ENCODE results near the gene EDAR.

EDAR gene

DNA sequence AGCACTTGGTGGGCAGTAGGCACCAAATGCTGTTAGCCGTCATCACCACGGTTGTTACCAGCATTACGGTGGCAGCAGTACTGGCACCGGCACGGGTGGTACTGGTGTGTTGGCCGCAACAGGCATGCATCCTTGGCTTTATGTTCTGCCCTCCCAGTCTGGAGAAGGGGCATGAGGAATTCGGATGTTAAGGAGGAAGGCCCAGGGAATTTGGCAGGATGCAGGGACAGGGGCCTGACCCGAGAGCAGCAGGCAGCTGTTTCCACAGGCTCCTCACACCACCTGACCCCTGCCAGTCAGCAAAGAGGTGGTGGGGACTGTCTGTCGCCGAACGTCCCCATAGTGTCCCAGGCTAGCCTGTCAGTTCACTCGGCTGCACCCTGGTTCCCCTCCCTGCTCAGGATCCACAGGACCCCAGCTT is 79.0 kb downstream of the EDAR start:
- H3K4me3 ChIP-seq (ENCODE audit: low read length), result no peak overlapping the region
- H3K9me3 ChIP-seq (ENCODE audit: insufficient read depth, low read depth, low read length), result no peaks in the 10 kb centered on the region
- H3K4me1 ChIP-seq (ENCODE audit: insufficient read depth, low read length), result no peaks in the 10 kb centered on the region
- H3K27ac ChIP-seq (ENCODE audit: low read length), result no peak overlapping the region
- no peaks in the 10 kb centered on the region for H3K27me3 ChIP-seq (ENCODE audit: insufficient read depth, low read length)
- H3K9ac ChIP-seq (ENCODE audit: low read depth, low read length), result no peak overlapping the region
- H3K36me3 ChIP-seq (ENCODE audit: insufficient read depth, low read depth, low read length), result no peaks in the 10 kb centered on the region

DNA sequence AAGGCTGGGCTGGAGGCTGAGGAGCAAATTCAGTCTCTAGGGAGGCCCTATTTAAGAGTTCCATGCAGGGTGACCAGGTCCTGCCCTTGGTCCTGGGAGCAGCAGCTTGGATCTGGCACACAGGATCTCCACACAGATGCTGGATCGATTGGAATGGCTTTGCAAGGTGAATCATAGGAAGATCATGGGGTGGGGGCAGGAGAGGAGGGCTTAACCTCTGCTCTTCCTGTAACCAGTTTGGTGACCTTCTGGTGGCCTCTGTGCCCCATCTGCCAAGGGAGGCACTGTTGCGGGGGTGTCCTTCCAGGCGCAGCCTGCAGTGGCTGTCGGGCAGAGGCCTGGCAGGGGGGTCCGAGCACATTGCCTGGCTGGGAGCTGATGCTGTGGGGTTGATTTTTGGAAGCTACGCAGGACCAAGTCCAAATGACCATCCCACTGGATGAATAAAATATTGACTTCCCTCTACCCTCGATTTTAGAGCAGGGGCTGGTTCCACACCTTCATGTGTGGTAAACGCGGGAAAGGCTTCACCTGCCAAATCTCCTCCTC is 79.7 kb downstream of the EDAR start:
- H3K4me1 ChIP-seq (ENCODE audit: insufficient read depth, low read length), result no peaks in the 10 kb centered on the region
- no peak overlapping the region for H3K4me3 ChIP-seq (ENCODE audit: low read length)
- H3K9ac ChIP-seq (ENCODE audit: low read depth, low read length), result no peak overlapping the region
- H3K36me3 ChIP-seq (ENCODE audit: insufficient read depth, low read depth, low read length), result no peaks in the 10 kb centered on the region
- no peak overlapping the region for H3K27ac ChIP-seq (ENCODE audit: low read length)
- H3K9me3 ChIP-seq (ENCODE audit: insufficient read depth, low read depth, low read length), result no peaks in the 10 kb centered on the region
- no peaks in the 10 kb centered on the region for H3K27me3 ChIP-seq (ENCODE audit: insufficient read depth, low read length)

DNA sequence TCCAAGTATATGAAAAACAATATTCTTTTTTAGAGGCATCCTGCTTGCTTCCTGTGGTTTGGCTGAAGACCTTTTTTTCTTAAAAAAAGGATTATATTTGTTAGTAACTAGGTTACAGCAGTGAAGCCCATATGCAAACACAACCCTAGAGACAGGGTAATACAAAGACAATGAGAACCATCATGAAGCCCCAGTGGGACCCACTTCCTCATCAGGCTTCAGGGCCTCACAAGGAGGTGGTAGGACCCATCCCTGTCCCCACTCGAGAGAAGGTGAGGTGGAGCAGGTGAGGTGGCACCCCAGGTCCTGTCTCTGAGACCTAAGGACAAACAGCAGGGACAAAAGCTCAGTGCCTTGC is 80.3 kb downstream of the EDAR start:
- H3K9ac ChIP-seq (ENCODE audit: low read depth, low read length), result no peak overlapping the region
- no peaks in the 10 kb centered on the region for H3K4me1 ChIP-seq (ENCODE audit: insufficient read depth, low read length)
- no peak overlapping the region for H3K4me3 ChIP-seq (ENCODE audit: low read length)
- no peak overlapping the region for H3K27ac ChIP-seq (ENCODE audit: low read length)
- H3K36me3 ChIP-seq (ENCODE audit: insufficient read depth, low read depth, low read length), result no peaks in the 10 kb centered on the region
- no peaks in the 10 kb centered on the region for H3K27me3 ChIP-seq (ENCODE audit: insufficient read depth, low read length)
- H3K9me3 ChIP-seq (ENCODE audit: insufficient read depth, low read depth, low read length), result no peaks in the 10 kb centered on the region

DNA sequence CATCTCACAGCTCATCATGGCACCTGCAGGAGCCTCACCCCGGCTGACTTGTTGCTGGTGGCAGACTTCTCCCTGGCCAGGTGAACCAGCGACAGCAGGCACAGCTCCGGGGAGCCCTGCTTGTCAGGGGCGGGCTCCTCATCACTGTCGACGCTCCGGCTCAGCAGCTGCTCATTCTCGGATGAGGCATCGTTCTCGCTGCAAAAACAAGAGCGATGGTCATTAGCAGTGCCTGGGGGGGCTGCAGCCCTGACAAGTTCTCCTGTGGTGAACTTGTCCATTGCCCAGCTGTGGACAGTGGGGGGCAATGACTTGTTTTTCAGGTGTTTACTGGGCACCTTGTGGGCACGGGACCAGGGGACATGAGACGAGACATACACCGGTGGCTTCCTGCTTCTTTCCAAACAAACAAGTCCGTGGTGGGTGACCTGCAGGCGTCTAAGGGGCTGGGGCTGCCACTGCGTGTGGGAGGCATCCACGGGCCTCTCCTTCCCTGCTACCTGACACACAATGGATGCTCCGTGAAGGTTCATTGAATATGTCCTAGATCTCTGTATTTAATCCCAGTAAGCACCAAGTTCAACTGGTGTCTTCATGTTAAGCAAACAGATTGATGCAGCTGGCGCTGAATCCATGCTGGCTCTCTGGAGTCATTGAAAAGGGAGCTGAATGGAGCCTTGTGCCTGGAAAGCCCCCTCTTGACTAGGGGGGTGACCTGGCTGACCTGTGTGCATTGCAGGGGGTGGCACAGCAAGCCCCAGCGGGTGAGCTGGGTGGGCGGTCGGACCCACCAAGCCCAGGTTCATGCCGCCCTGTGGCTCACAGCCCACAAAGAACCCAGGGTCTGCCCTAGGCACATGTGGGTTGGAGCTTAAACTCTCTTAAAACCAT is 81.0 kb downstream of the EDAR start:
- H3K27ac ChIP-seq (ENCODE audit: low read length), result no peak overlapping the region
- H3K4me1 ChIP-seq (ENCODE audit: insufficient read depth, low read length), result no peaks in the 10 kb centered on the region
- H3K36me3 ChIP-seq (ENCODE audit: insufficient read depth, low read depth, low read length), result no peaks in the 10 kb centered on the region
- no peak overlapping the region for H3K9ac ChIP-seq (ENCODE audit: low read depth, low read length)
- H3K27me3 ChIP-seq (ENCODE audit: insufficient read depth, low read length), result no peaks in the 10 kb centered on the region
- H3K4me3 ChIP-seq (ENCODE audit: low read length), result no peak overlapping the region
- H3K9me3 ChIP-seq (ENCODE audit: insufficient read depth, low read depth, low read length), result no peaks in the 10 kb centered on the region

DNA sequence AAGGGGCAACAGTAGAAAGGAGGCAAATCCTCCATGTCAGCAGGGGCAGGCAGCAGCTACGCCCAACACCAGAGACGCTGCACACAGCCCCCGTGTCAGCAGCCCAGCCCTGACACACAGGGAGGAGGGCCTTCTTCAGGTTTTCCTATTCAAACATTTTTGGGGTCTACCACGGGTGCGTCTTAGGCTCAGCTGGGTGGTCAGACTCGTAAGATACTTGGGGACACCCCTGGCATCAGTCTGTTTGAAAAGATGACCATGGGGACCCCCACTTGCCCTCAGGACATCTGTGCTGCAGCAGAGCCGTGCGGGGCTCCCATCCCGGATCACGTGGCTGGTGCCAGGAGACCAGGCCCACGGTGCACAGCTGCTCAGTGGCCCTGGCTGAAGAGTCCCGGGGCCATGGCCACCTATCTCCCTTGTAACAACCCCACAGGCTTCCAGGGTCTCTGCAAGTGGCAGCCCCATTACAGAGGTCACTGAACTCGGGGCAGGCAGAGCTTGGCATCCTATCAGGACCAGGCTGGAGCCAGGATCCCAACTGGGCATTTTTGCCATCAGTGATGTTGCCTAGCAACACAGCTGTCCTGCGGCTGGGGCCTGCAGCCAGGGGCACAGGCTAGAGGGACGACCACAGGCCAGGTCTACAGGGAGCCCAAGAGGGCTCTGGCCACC is 82.5 kb downstream of the EDAR start:
- Histone ChIP-seq H3K27ac (ENCODE audit: low read length) (no peak overlapping the region), H3K9me3 (ENCODE audit: insufficient read depth, low read depth, low read length) (no peaks in the 10 kb centered on the region), H3K4me3 (ENCODE audit: low read length) (no peak overlapping the region), H3K9ac (ENCODE audit: low read depth, low read length) (no peak overlapping the region), H3K27me3 (ENCODE audit: insufficient read depth, low read length) (no peaks in the 10 kb centered on the region), H3K36me3 (ENCODE audit: insufficient read depth, low read depth, low read length) (no peaks in the 10 kb centered on the region), H3K4me1 (ENCODE audit: insufficient read depth, low read length) (no peaks in the 10 kb centered on the region)

DNA sequence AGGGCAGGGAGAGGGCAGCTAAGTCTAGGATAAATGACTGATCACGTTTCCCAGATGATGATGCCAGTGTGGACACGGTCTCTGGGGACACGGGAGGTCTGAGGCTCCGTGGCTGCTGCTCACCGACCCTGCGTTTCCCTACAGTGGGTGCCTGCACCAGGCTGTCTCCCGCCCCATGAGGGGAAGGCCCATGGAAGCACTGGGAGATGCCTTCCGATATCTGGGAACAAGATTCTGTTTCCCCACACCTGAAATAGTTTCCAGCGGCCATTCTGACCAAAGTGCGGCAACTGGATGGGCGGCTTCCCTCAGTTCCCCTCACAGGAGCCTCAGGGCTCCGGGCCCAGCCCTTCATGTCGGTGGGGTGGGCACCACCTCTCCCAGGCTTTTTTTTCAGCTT is 83.1 kb downstream of the EDAR start:
- H3K27me3 ChIP-seq (ENCODE audit: insufficient read depth, low read length), result no peaks in the 10 kb centered on the region
- H3K27ac ChIP-seq (ENCODE audit: low read length), result no peak overlapping the region
- no peaks in the 10 kb centered on the region for H3K36me3 ChIP-seq (ENCODE audit: insufficient read depth, low read depth, low read length)
- H3K9me3 ChIP-seq (ENCODE audit: insufficient read depth, low read depth, low read length), result no peaks in the 10 kb centered on the region
- no peak overlapping the region for H3K4me3 ChIP-seq (ENCODE audit: low read length)
- no peak overlapping the region for H3K9ac ChIP-seq (ENCODE audit: low read depth, low read length)
- no peaks in the 10 kb centered on the region for H3K4me1 ChIP-seq (ENCODE audit: insufficient read depth, low read length)

DNA sequence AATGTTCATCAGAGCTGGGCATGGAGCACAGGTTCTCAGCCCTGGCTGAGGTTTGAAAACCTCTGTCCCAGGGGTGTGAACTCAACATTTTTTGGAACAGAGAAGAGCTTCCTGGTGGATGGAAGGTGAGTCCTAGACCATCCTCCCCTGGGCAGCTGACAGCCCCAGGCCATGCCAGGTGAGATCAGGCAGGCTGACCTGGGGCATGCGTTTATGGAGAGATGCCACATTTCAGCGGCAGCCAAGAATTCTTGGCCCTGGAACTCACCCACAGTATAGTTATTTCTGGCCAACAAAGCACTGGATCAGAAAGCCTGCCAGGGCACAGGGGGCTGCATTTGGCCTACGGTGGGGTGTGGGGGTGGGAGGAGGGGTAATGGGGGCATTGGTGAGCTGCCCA is 83.8 kb downstream of the EDAR start:
- Histone ChIP-seq H3K9ac (ENCODE audit: low read depth, low read length) (no peak overlapping the region), H3K4me1 (ENCODE audit: insufficient read depth, low read length) (no peaks in the 10 kb centered on the region), H3K36me3 (ENCODE audit: insufficient read depth, low read depth, low read length) (no peaks in the 10 kb centered on the region), H3K4me3 (ENCODE audit: low read length) (no peak overlapping the region), H3K9me3 (ENCODE audit: insufficient read depth, low read depth, low read length) (no peaks in the 10 kb centered on the region), H3K27ac (ENCODE audit: low read length) (no peak overlapping the region), H3K27me3 (ENCODE audit: insufficient read depth, low read length) (no peaks in the 10 kb centered on the region)

DNA sequence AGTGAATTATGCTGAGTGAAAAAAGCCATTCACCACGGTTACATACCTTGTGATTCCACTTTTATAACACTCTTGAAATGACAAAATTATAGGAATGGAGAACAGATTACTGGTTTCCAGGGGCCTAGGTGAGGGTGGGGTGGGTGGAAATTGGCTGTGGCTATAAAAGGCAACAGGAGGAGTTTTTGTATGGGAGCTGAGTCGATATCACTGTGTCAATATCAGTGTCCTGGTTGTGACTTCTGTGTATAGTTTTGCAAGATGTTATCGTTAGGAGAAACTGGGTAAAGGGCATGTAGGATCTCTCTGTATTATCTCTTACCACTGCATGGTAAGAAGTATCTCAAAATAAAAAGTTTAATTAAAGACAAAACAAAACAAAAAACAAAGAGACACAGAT is 84.3 kb downstream of the EDAR start:
- H3K27ac ChIP-seq (ENCODE audit: low read length), result no peak overlapping the region
- no peaks in the 10 kb centered on the region for H3K9me3 ChIP-seq (ENCODE audit: insufficient read depth, low read depth, low read length)
- H3K27me3 ChIP-seq (ENCODE audit: insufficient read depth, low read length), result no peaks in the 10 kb centered on the region
- no peak overlapping the region for H3K4me3 ChIP-seq (ENCODE audit: low read length)
- H3K9ac ChIP-seq (ENCODE audit: low read depth, low read length), result no peak overlapping the region
- H3K36me3 ChIP-seq (ENCODE audit: insufficient read depth, low read depth, low read length), result no peaks in the 10 kb centered on the region
- no peaks in the 10 kb centered on the region for H3K4me1 ChIP-seq (ENCODE audit: insufficient read depth, low read length)

DNA sequence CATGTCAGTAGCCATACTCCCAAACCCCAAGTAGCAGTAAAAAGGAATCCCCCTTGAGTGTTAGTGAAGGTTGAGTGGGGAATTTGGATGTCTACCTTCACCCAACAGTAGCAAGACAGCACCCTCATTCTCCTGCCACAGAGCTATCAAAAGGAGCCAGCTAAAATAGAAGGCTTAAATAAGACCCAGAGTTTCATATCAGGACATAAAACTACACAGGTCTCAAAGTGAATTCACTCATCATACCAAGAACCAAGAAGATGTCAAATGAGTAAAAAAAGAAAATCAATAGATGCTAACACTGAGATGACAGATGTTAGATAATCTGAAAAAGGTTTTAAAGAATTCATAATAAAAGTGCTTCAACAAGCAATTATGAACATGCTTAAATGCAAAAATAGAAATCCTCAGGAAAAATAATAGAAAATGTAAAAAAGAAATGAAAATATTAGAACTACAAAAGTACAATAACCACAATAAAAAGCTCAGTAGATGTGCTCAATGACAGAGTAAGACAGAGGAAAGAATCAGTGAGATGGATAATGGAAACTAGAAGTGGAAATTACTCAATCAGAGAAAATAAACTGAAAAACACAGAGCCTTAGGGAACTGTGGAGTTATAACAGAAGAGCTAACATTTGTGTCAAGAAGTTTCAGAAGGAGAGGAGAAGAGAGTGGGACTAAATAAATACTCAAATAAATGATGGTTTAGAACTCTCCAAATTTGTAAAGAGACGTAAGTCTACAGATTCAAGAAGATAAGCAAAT is 90.5 kb downstream of the EDAR start:
- Histone ChIP-seq H3K27ac (ENCODE audit: low read length) (no peak overlapping the region), H3K4me3 (ENCODE audit: low read length) (no peak overlapping the region), H3K9ac (ENCODE audit: low read depth, low read length) (no peak overlapping the region), H3K4me1 (ENCODE audit: insufficient read depth, low read length) (no peaks in the 10 kb centered on the region), H3K27me3 (ENCODE audit: insufficient read depth, low read length) (no peaks in the 10 kb centered on the region), H3K36me3 (ENCODE audit: insufficient read depth, low read depth, low read length) (no peaks in the 10 kb centered on the region), H3K9me3 (ENCODE audit: insufficient read depth, low read depth, low read length) (no peaks in the 10 kb centered on the region)

DNA sequence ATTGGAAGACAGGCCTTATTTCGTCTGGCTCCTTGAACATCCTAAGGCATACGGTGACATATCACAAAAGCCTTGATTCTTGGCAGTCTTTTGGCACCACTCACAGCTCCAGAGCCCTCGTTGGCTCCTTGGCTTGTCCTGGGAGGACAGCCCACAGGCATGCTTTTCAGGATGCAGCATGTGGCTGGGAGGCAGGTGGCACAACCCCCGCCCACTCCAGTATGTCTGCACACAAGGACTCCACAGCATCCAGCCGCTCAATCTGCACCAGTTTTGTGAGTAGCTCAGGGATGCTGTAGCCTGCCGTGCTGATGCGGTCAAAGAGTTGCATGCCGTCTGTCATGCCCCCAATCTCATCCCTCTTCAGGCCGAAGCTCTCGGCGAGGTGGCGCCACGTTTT is 92.3 kb downstream of the EDAR start:
- H3K9me3 ChIP-seq (ENCODE audit: insufficient read depth, low read depth, low read length), result no peaks in the 10 kb centered on the region
- no peaks in the 10 kb centered on the region for H3K36me3 ChIP-seq (ENCODE audit: insufficient read depth, low read depth, low read length)
- H3K27me3 ChIP-seq (ENCODE audit: insufficient read depth, low read length), result no peaks in the 10 kb centered on the region
- no peak overlapping the region for H3K9ac ChIP-seq (ENCODE audit: low read depth, low read length)
- no peaks in the 10 kb centered on the region for H3K4me1 ChIP-seq (ENCODE audit: insufficient read depth, low read length)
- H3K27ac ChIP-seq (ENCODE audit: low read length), result no peak overlapping the region
- H3K4me3 ChIP-seq (ENCODE audit: low read length), result no peak overlapping the region

DNA sequence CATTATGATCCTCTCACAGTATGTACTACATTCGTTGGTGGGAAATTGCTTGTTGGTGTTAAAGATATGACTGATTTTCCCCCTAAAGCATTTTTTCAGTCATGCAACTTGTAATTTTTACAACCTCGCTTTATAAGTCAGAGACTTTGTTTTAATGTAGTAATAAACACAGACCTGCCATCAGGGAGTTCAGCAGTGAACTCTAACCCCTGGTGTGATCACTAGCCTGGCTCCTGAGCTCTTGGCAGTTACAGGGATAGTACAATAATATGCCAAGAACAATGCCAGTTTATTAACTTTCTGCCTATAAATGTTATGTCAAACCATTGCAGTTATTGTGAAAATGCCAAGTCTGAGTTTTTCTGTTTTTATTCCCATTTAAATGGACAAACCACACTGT is 93.8 kb downstream of the EDAR start:
- H3K27ac ChIP-seq (ENCODE audit: low read length), result no peak overlapping the region
- no peaks in the 10 kb centered on the region for H3K9me3 ChIP-seq (ENCODE audit: insufficient read depth, low read depth, low read length)
- no peaks in the 10 kb centered on the region for H3K4me1 ChIP-seq (ENCODE audit: insufficient read depth, low read length)
- no peak overlapping the region for H3K4me3 ChIP-seq (ENCODE audit: low read length)
- no peaks in the 10 kb centered on the region for H3K27me3 ChIP-seq (ENCODE audit: insufficient read depth, low read length)
- no peaks in the 10 kb centered on the region for H3K36me3 ChIP-seq (ENCODE audit: insufficient read depth, low read depth, low read length)
- no peak overlapping the region for H3K9ac ChIP-seq (ENCODE audit: low read depth, low read length)
